Measurements from ENCODE around the gene PKN1.

Gene PKN1

GRCh38 chr19:14406645-14407401 lies 26.3 kb upstream of the PKN1 start:
- DNase-seq: no peak

- DNase-seq: no peak
Measured at GRCh38 chr19:14407605-14408484, 25.3 kb upstream of the PKN1 start.

- DNase-seq: no peak
Measured at GRCh38 chr19:14408491-14409145, 24.5 kb upstream of the PKN1 start.

GRCh38 chr19:14409146-14410023 lies 23.7 kb upstream of the PKN1 start:
- DNase-seq: no peak

- DNase-seq: no peak
Measured at GRCh38 chr19:14410091-14411051, 22.7 kb upstream of the PKN1 start.

- no peak for DNase-seq
Measured at GRCh38 chr19:14411161-14411937, 21.8 kb upstream of the PKN1 start.

- DNase-seq: no peak
Measured at GRCh38 chr19:14411938-14412245, 21.2 kb upstream of the PKN1 start.

- DNase-seq: no peak
Measured at GRCh38 chr19:14412324-14412995, 20.6 kb upstream of the PKN1 start.

GRCh38 chr19:14412996-14413692 lies 20.0 kb upstream of the PKN1 start:
- no peak for DNase-seq

- no peak for DNase-seq
Measured at GRCh38 chr19:14413693-14414181, 19.4 kb upstream of the PKN1 start.

GRCh38 chr19:14414926-14415690 lies 18.0 kb upstream of the PKN1 start:
- no peak for DNase-seq

- DNase-seq: no peak
Measured at GRCh38 chr19:14416817-14417231, 16.3 kb upstream of the PKN1 start.

GRCh38 chr19:14418856-14419105 lies 14.3 kb upstream of the PKN1 start:
- DNase-seq: no peak

GRCh38 chr19:14419106-14419813 lies 13.8 kb upstream of the PKN1 start, which contains the start of gene DDX39A:
TSS of gene DDX39A (minus strand) at chr19:14419341. CDS start at chr19:14413220, 6,121 bp downstream.
- DNase-seq: peak; percentile 78 to 97

GRCh38 chr19:14425696-14426138 lies 7.4 kb upstream of the PKN1 start:
- no peak for DNase-seq

GRCh38 chr19:14427461-14427860 lies 5.6 kb upstream of the PKN1 start:
- DNase-seq: no peak

- no peak for DNase-seq
Measured at GRCh38 chr19:14428882-14429416, 4.2 kb upstream of the PKN1 start.

- no peak for DNase-seq
Measured at GRCh38 chr19:14430712-14431111, 2.4 kb upstream of the PKN1 start.

All from cerebellar nuclear complex (tissue), 1 donor.